Measurements from ENCODE around the gene HHAT.

GRCh38 chr1:210289248-210289647, 39.5 kb upstream of the HHAT start:
- TF ChIP-seq ZNF282 (CRISPR knock-in tag; IDR thresholded peaks at IDR 0.05), result no peak
- no peak for TF ChIP-seq LEF1 (IDR thresholded peaks at IDR 0.05)
- TF ChIP-seq RB1 (IDR thresholded peaks at IDR 0.05; ENCODE audit: low read depth), result no peak
